Transverse colon (tissue), 4 donors: ENCODE results near the gene OAT.

Experiments used
- CTCF ChIP-seq, 5 experiments: fragments of 200-600 bp in 3 of 5; fragments of 450-650 bp in 2 of 5; sonication (generic) in 3 of 5; IDR thresholded peaks; 1 replicate in 2 of 5; 2 replicates in 3 of 5; pipeline ENCODE4 v1.5.1; 2016 to 2017; ENCODE audit warnings: antibody characterized with exemption in 5 of 5, inconsistent platforms in 3 of 5, mild to moderate bottlenecking in 2 of 5, moderate library complexity in 1 of 5
- EP300 ChIP-seq: sonication (generic); formaldehyde crosslinking; IDR thresholded peaks from one replicate; pipeline ENCODE4 v1.6.1; 2017; ENCODE audit warnings: antibody characterized with exemption, low read depth
- POLR2A ChIP-seq: fragments of 450-650 bp; IDR thresholded peaks from one replicate; pipeline ENCODE4 v1.6.1; 2016; ENCODE audit warnings: antibody characterized with exemption, mild to moderate bottlenecking, moderate library complexity
- POLR2AphosphoS5 ChIP-seq, 3 donors: sonication (generic); formaldehyde crosslinking; IDR thresholded peaks; one replicate each; pipeline ENCODE4 v1.6.1; 2016; ENCODE audit warnings: antibody characterized with exemption in 3 of 3

GRCh38 chr10:124353091-124353815, 65.5 kb downstream of the OAT start:
- no peak for TF ChIP-seq CTCF (IDR thresholded peaks at IDR 0.05)
- no peak for TF ChIP-seq POLR2AphosphoS5 (IDR thresholded peaks at IDR 0.05)
- no peak for TF ChIP-seq POLR2A
- TF ChIP-seq EP300, result no peak
